Endothelial cell of umbilical vein (primary cell): ENCODE results near the gene MALT1. TPM values are rescaled to one million over a fixed set of nuclear protein-coding genes. Genes with fewer than 3 reads are reported as not detected.

Experiments
- BruUV-seq: library from RNA; stranded (reverse); fragments of 400-500 nt; replicated peaks from 2 replicates; lab custom pipeline; 2021; lab: Mats Ljungman, UMichigan
- CTCF ChIA-PET: fragments of 300-600, 350-600 bp; sonication (Branson Sonifier 250); formaldehyde crosslinking; loops from one replicate; lab custom pipeline; 2021; ENCODE audit warnings: antibody characterized with exemption, inconsistent platforms; lab: Charles Lee
- POLR2A ChIA-PET: fragments of 300-600, 350-600 bp; sonication (Branson Sonifier 250); formaldehyde crosslinking; loops from one replicate; lab custom pipeline; 2021; ENCODE audit warnings: antibody characterized with exemption, inconsistent platforms; lab: Charles Lee
- DNase-seq: peaks from one replicate; pipeline ENCODE4 v3.0.0-alpha.2; 2011; ENCODE audit warnings: low read depth, low spot score
- FAIRE-seq: peaks from 2 replicates; lab custom pipeline; 2011; peaks lifted over from hg19 to GRCh38; lab: Jason Lieb, UNC
- H2AFZ ChIP-seq: 2 replicates; pipeline ENCODE4 v1.6.0; 2012; ENCODE audit warnings: low read depth, low read length, control low read depth, inconsistent platforms
- H3K27ac ChIP-seq: 2 replicates; pipeline ENCODE4 v1.5.1; 2011; ENCODE audit warnings: low read depth, mild to moderate bottlenecking, control low read depth, low read length, moderate library complexity; ENCODE audit not compliant: insufficient read depth
- H3K27me3 ChIP-seq, 2 experiments: 2 replicates each; pipeline versions ENCODE4 v1.6.0 to v1.6.1; 2011; ENCODE audit warnings: low read length in 2 of 2, mixed read lengths in 1 of 2; ENCODE audit not compliant: control insufficient read depth in 2 of 2, insufficient read depth in 2 of 2
- H3K36me3 ChIP-seq, 2 experiments: 2 replicates in 1 of 2; 3 replicates in 1 of 2; pipeline ENCODE4 v1.5.1; 2011; ENCODE audit warnings: low read length in 2 of 2, mild to moderate bottlenecking in 1 of 2, moderate library complexity in 1 of 2; ENCODE audit not compliant: control insufficient read depth in 2 of 2, insufficient read depth in 2 of 2; ENCODE audit errors: extremely low read depth in 1 of 2
- H3K4me1 ChIP-seq: 3 replicates; pipeline ENCODE4 v1.5.1; 2011; ENCODE audit warnings: mild to moderate bottlenecking, low read length; ENCODE audit not compliant: control insufficient read depth, insufficient read depth; ENCODE audit errors: extremely low read depth
- H3K4me2 ChIP-seq: 2 replicates; pipeline ENCODE4 v1.6.1; 2011; ENCODE audit warnings: low read length, control low read depth, mixed read lengths; ENCODE audit not compliant: insufficient read depth
- H3K4me3 ChIP-seq, 3 experiments: fragments of 200-600 bp in 1 of 3; sonication (generic), shearing (Covaris generic) in 1 of 3; replicated peaks in 1 of 3; 2 replicates each; pipeline ENCODE4 v1.5.1; 2011 to 2016; ENCODE audit warnings: control low read depth in 3 of 3, low read length in 3 of 3, mild to moderate bottlenecking in 2 of 3, inconsistent platforms in 1 of 3, low read depth in 1 of 3, moderate library complexity in 1 of 3; ENCODE audit not compliant: insufficient read depth in 1 of 3
- H3K79me2 ChIP-seq: 2 replicates; pipeline ENCODE4 v1.6.0; 2012; ENCODE audit warnings: low read length, inconsistent platforms; ENCODE audit not compliant: control insufficient read depth, insufficient read depth
- H3K9ac ChIP-seq: replicated peaks from 2 replicates; pipeline ENCODE3; 2011; ENCODE audit warnings: low read length, control low read depth; ENCODE audit not compliant: insufficient read depth; ENCODE audit errors: extremely low read depth
- H3K9me1 ChIP-seq: replicated peaks from 3 replicates; pipeline ENCODE4 v1.6.0; 2011; ENCODE audit warnings: mild to moderate bottlenecking, low read length; ENCODE audit not compliant: control insufficient read depth, insufficient read depth; ENCODE audit errors: extremely low read depth
- H3K9me3 ChIP-seq: replicated peaks from 2 replicates; pipeline ENCODE4 v1.5.1; 2012; ENCODE audit warnings: low read length, inconsistent platforms; ENCODE audit not compliant: control insufficient read depth, insufficient read depth
- H4K20me1 ChIP-seq: replicated peaks from 2 replicates; pipeline ENCODE3; 2011; ENCODE audit warnings: mild to moderate bottlenecking, low read length; ENCODE audit not compliant: control insufficient read depth, insufficient read depth; ENCODE audit errors: extremely low read depth
- CTCF ChIP-seq, 2 donors: IDR thresholded peaks; 1 replicate in 1 of 2; 2 replicates in 1 of 2; pipeline ENCODE4 v1.5.1; 2011; ENCODE audit warnings: low read length in 2 of 2, mild to moderate bottlenecking in 2 of 2, moderate library complexity in 2 of 2, control low read depth in 1 of 2, inconsistent platforms in 1 of 2, low read depth in 1 of 2; ENCODE audit not compliant: insufficient read depth in 1 of 2; ENCODE audit errors: extremely low read depth in 1 of 2
- EZH2 ChIP-seq: IDR thresholded peaks from 2 replicates; pipeline ENCODE4 v1.6.1; 2012; ENCODE audit warnings: borderline replicate concordance, low read depth, mild to moderate bottlenecking, moderate library complexity, low read length, inconsistent platforms; ENCODE audit not compliant: severe bottlenecking
- GATA2 ChIP-seq: IDR thresholded peaks from 2 replicates; pipeline ENCODE4 v1.7.0; 2011; ENCODE audit warnings: low read depth, mild to moderate bottlenecking, moderate library complexity, mixed read lengths, low read length; ENCODE audit not compliant: insufficient read length, insufficient read depth
- JUN ChIP-seq: IDR thresholded peaks from 2 replicates; pipeline ENCODE4 v1.6.1; 2011; ENCODE audit warnings: borderline replicate concordance, low read depth; ENCODE audit not compliant: insufficient read length, insufficient read depth
- MAX ChIP-seq: IDR thresholded peaks from 2 replicates; pipeline ENCODE4 v1.6.1; 2011; ENCODE audit not compliant: insufficient read depth, insufficient read length
- MYC ChIP-seq: IDR thresholded peaks from one replicate; pipeline ENCODE4 v1.6.1; 2011; ENCODE audit warnings: mild to moderate bottlenecking, low read depth, low read length
- POLR2A ChIP-seq: IDR thresholded peaks from 2 replicates; pipeline ENCODE4 v1.6.1; 2012; ENCODE audit warnings: low read depth, mild to moderate bottlenecking, control low read depth, low read length
- POLR2AphosphoS5 ChIP-seq: IDR thresholded peaks from 2 replicates; pipeline ENCODE4 v1.6.1; 2012; ENCODE audit warnings: low read depth, mild to moderate bottlenecking, control low read depth, low read length, moderate library complexity; ENCODE audit not compliant: insufficient read depth
- dilution Hi-C: fragments of 300-500 bp; cut with MboI; formaldehyde crosslinking; loops from one replicate; pipeline ENCODE4 v1.15.0; 2019; ENCODE audit warnings: low sequenced_read_pairs; ENCODE audit not compliant: extremely low pct_ligation_motif_present
- intact Hi-C: fragments of 100-400 bp; cut with micrococcal nuclease; formaldehyde crosslinking; loops from one replicate; pipeline ENCODE4 v1.10.0; 2022
- polyA plus RNA-seq, 4 experiments: library from polyadenylated mRNA; depleted of rRNA in 3 of 4; stranded (reverse) in 3 of 4; unstranded in 1 of 4; fragments of >200 nt; gene quantifications; 2 replicates each; pipeline versions ENCODE4 v1.2.1 to v1.2.3, GENCODE V29; 2011 to 2012; ENCODE audit warnings: missing spikeins in 1 of 4
- total RNA-seq: library from RNA; stranded (reverse); gene quantifications from 2 replicates; pipeline ENCODE4 v1.2.3, GENCODE V29; 2021

Gene MALT1
- total and polyA plus RNA-seq, 2 donors (not counting 3 experiments of a cell fraction or from before 2014, with no cell fraction given): 2.8 to 5.1 TPM

DNA sequence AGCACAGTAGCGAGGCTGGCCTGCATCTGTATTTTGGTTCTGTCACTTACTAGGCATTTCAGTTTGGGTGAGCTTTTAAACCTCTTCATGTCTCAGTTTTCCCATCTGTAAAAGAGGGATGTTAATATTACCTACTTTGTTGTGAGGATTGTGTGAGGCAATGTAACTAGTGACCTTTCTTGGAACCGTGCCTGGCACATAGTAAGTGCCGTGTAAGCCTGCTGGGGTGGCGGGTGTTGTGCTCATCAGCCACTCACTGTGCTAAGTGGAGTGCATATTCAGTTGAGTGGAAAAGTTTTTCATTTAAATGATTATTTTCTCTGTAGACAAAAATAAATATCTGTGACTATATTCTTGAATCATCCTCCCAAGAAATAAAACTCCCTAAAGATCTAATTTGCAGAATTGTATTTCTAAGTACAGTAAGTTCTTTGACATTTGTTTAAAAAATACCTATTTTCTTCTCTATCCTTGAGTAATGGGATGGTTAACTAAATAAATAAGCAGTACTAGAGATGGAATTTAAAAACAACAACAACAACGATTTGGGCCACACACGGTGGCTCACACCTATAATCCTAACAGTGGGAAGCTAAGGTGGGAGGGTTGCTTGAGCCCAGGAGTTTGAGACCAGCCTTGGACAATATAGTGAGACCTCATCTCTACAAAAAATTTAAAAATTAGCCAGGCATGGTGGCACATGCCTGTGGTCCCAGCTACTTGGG is 56.7 kb downstream of the MALT1 start:
- no peaks in the 10 kb centered on the region for H4K20me1 ChIP-seq
- no peaks in the 10 kb centered on the region for H3K36me3 ChIP-seq
- FAIRE-seq (no peak), DNase-seq (no peak)
- no peak for TF ChIP-seq JUN
- no peak for TF ChIP-seq EZH2
- TF ChIP-seq GATA2: no peak
- no peak for TF ChIP-seq POLR2A
- TF ChIP-seq POLR2AphosphoS5: no peak
- no peak for TF ChIP-seq MAX
- TF ChIP-seq CTCF (IDR thresholded peaks at IDR 0.05; ENCODE audit: extremely low read depth in 1 of 2, insufficient read depth in 1 of 2, low read depth in 1 of 2, low read length in 2 of 2): no peak
- TF ChIP-seq MYC: no peak
- H3K4me1 ChIP-seq: no peaks in the 10 kb centered on the region
- no peak overlapping the region for H3K4me3 ChIP-seq
- no peak overlapping the region for H3K27ac ChIP-seq
- no peaks in the 10 kb centered on the region for H3K9me3 ChIP-seq
- no peak overlapping the region for H3K4me2 ChIP-seq
- intact Hi-C loops: no loop called here
- ChIA-PET CTCF (interaction anchor here (1.0 kb wide), 1 partner anchor 356 kb away, joined by 3 read pairs; no protein-coding TSS in a partner anchor), POLR2A (no interaction called here)
- H3K9me1 ChIP-seq: no peaks in the 10 kb centered on the region
- no peaks in the 10 kb centered on the region for H3K27me3 ChIP-seq
- H2AFZ ChIP-seq: no peak overlapping the region
- dilution Hi-C loops: no loop called here
- BruUV-seq: no TSS peak
- no peak overlapping the region for H3K9ac ChIP-seq
- no peaks in the 10 kb centered on the region for H3K79me2 ChIP-seq
